HG02759 (cell line): ENCODE results near the gene LDHA.

ENCODE experiments used
- ATAC-seq: cut with Tn5 transposase; IDR thresholded peaks from one replicate; pipeline ENCODE4 v1.9.1; 2021; ENCODE audit warnings: mild to moderate bottlenecking, moderate library complexity; ENCODE audit not compliant: unreplicated experiment

LDHA gene

GRCh38 chr11:18394275-18394927 lies at the start of gene LDHA:
Gene LDHA (plus strand): TSS chr11:18394563. CDS start chr11:18396843, 2,280 bp downstream.
- ATAC-seq: peak; percentile 72

GRCh38 chr11:18347471-18348125 lies 46.8 kb upstream of the LDHA start:
- no peak for ATAC-seq

DNA sequence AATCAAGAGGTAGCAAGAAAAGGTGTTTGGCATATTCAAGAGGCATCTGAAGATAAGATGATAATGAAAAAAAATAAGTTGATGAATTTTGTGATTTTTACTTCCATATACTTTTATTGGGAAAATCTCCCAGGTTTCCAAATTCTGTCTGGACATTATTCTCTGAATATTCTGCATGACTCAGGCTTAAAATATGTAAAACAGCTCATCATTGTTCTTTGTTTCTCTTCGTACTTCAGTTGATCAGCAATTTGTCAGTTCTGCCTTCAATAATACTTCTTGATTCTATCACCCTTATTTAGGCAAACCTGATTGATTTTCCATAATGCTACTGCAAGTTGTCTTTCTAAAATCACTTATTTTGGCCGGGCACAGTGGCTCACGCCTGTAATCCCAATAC lies 41.8 kb upstream of the LDHA start:
- ATAC-seq: no peak

GRCh38 chr11:18358646-18359045 lies 35.7 kb upstream of the LDHA start:
- no peak for ATAC-seq

DNA sequence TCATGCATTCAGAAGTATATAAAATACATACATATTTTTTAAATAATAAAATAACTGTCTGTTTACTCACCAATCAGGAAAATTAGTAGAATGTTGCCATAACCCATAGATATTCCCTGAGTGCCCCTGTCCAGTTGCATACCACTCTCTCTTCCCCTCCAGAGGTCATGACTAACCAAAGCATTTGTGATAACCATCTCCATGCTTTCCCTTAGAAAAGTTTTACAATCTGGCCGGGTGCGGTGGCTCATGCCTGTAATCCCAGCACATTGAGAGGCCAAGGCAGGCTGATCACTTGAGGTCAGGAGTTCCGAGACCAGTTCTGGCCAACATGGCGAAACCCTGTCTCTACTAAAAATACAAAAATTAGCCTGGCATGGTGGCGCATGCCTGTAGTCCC lies 33.2 kb upstream of the LDHA start:
- no peak for ATAC-seq

GRCh38 chr11:18364495-18365073 lies 29.8 kb upstream of the LDHA start:
- no peak for ATAC-seq

GRCh38 chr11:18365741-18366140 lies 28.6 kb upstream of the LDHA start:
- ATAC-seq: no peak

- ATAC-seq: no peak
Observed at GRCh38 chr11:18366286-18366685, 28.1 kb upstream of the LDHA start.

DNA sequence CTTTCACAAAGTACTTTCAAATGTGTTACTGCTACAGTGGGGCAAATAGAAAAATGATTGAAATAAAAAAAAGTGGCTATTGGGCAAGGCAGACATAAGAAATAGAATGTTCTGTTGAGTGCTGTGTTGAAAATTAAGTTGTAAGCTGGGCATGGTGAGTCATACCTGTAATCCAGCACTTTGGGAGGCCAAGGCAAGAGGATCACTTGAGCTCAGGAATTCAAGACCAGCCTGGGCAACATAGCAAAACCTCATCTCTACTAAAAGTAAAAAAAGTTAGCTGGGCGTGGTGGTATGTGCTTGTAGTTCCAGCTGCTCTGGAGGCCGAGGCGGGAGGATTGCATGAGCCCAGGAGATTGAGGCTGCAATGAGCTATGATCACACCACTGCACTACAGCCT lies 26.9 kb upstream of the LDHA start:
- ATAC-seq: no peak

- ATAC-seq: no peak
Observed at GRCh38 chr11:18368221-18368620, 26.1 kb upstream of the LDHA start.

DNA sequence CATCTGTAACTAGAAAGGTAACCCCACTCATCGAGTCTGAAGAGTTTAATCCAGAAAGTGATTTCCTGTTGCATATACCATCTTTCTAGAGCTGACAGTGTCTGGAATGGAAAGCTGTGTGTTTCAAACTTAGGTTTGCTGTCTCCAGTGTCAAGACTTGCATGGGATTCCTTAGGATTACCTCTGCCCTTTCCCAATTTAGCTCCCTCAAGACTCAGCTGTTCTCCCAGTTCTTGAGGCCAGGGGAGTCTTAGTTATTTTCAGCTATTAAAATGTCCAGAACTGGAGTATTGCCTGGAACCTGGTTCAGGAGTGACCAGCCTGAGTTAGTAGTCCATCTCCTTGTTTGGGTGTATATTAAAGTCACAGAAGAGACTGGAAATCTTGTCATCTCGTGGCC lies 25.0 kb upstream of the LDHA start:
- no peak for ATAC-seq

DNA sequence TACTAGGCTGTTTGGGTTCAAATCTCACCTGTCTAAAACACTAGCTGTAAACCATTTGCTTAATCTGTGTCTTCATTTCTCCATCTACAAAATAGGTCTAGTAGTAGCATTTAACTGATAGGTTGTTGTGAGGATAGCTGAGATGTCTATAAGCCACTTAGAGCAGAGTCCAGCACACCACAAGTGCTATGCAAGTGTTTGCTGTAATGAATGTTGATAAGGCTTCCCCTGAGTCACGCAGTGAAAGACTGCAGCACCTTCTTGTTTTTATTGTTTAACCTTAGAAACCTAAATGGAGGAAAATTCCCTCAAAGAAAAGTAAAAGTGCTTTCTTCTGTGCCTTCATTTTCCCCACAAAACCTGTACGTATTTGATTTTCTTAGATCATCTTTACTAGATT lies 23.1 kb upstream of the LDHA start:
- no peak for ATAC-seq

DNA sequence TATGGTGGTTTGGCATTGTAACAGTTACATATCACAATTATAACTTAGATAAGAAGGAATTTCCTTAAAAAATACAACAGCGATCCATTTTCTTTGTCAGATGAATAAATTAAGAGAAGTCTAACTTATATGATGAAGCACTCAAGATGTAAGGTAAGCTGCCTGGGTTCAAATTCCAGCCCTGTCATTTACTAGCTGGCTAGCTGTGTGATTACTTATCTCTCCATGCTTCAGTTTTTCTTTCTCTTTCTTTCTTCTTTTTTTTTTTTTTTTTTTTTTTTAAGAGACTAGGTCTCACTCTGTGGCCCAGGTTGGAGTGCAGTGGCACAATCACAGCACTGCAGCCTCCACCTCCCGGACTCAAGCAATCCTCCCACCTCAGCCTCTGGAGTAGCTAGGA lies 22.2 kb upstream of the LDHA start:
- no peak for ATAC-seq

DNA sequence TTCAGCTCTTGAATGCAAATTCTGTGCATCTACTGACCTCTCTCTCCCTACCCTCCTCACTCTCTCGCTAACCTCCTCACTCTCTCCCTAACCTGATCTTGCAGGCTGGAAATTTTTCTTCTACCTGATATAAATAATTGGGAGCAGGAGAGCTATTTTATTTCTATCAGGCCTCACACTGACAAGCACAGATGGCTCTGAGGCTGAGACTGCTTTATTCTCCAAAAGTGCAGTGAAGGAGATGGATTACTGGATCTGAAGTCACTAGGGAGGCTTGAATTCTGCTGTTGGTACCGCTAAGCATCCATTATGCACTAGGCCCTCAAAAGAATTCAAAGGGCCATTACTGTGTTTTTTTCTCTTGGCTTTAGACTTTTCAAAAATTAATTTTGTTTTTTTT lies 19.4 kb upstream of the LDHA start:
- ATAC-seq: no peak

GRCh38 chr11:18375941-18376340 lies 18.4 kb upstream of the LDHA start:
- no peak for ATAC-seq

GRCh38 chr11:18379201-18379600 lies 15.2 kb upstream of the LDHA start:
- ATAC-seq: no peak

DNA sequence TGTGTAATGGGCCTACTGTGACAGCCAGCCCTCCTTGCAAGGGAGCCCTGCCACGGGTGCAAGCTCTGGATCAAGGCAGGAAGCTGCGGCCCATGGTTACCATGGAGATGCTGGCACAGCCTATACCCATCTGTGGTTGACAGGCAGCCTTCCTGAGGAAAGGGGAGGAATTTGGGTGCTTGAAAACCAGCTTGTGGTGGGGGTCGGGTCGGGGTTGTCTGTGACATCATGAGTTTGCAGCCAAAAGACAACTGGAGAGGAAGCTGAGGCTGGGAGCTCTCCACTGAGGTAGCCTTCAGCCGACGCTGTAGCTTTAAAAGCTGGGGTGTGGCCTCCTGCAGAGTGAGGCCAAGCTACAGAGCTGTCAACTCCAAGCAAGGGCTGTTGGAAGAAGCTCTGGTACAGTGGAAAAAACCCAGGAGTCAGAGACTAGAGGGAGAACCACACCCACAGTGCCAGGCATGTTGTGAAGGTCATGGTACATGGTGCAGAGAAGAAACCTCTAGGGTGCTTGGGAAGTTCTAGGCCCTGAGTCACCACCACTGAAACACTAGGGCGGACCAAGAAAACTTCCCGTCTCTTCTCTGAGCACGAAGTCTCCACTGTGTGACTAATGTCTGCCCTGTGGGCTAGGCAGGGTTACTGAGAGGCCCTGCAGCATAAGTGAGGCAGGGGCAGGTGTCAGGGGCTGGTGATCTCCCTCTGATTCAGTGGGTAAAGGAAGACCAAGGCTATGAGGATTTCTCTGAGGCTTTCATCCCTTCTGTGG lies 10.8 kb upstream of the LDHA start:
- ATAC-seq: peak; percentile 88

DNA sequence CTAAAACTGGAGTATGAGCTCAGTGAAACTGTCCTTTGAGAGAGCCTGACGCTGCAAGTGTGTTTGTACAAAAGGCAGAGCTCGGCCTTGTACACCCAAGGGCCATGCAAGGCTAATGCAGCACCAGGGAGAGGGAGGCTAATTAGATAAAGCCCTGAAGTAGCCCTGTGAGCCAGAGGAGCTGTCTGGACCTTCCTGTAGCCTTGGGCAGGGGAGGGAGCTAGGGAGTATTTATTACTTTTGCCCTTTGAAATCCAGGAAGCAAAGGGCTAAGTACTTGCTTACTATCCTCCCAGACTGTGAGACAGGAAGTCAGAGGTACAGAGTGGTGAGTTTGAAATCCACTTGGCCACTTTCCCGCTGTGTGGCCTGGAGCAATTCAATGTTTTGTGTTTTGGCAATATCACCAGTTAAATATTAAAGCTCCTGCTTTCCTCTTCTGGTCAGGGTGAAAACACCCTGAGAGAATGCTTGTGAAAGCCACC lies 10.2 kb upstream of the LDHA start:
- peak; percentile 35 for ATAC-seq

DNA sequence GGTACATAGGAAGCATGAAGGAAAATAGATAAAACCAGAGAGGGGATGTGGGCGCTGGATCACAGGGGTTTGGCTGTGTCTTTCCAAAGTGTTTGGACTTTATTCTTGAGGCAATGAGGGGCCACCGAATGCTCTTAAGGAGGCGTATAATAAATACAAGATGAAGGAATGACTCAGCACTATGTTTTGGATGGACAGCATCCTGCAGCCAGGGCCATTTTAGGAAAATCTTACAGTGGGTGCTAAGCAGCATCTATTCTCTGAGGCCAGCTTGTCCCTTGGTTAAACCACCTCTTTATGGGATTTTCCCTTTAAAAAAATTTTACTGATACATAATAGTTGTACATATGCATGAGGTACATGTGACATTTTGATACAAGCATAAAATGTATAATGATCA lies 4.3 kb upstream of the LDHA start:
- ATAC-seq: no peak

- ATAC-seq: no peak
Observed at GRCh38 chr11:18392434-18393321, 1.7 kb upstream of the LDHA start.
